ENCODE results near the gene PSMA4. TPM values are rescaled to one million over a fixed set of nuclear protein-coding genes. Genes with fewer than 3 reads are reported as not detected.

The PSMA4 gene
- total RNA-seq, 1 experiment from 2014 or later, result 294 TPM

GRCh38 chr15:78561490-78561889, 21.2 kb downstream of the PSMA4 start:
- DNase-seq (ENCODE audit: low read depth, low spot score), result no peak
- Histone ChIP-seq H3K4me2 (ENCODE audit: low read length) (no peak overlapping the region), H3K9ac (ENCODE audit: low read length) (no peak overlapping the region), H2AFZ (ENCODE audit: low read depth, low read length, poor library complexity, severe bottlenecking) (no peak overlapping the region), H3K27ac (ENCODE audit: low read depth, low read length) (no peak overlapping the region), H3K9me2 (ENCODE audit: insufficient read depth) (no peaks in the 10 kb centered on the region), H3K4me3 (replicated peaks in 1 of 2; ENCODE audit: low read depth in 1 of 2, low read length in 2 of 2) (no peak overlapping the region), H3K79me2 (ENCODE audit: insufficient read depth, low read length) (peaks cover 7% of the 10 kb centered on the region; the same call in 1 of the 2 replicates), H4K20me1 (ENCODE audit: insufficient read depth) (no peaks in the 10 kb centered on the region), H3K36me3 (ENCODE audit: control insufficient read depth in 1 of 2, insufficient read depth in 2 of 2, low read length in 2 of 2) (no peaks in the 10 kb centered on the region), H3K27me3 (ENCODE audit: insufficient read depth, low read length) (no peaks in the 10 kb centered on the region), H3K4me1 (ENCODE audit: control insufficient read depth in 1 of 2, insufficient read depth in 2 of 2, low read length in 2 of 2) (peaks cover 0 to 12% of the 10 kb centered on the region in 2 experiments; a peak in 2 of 4 replicates), H3K9me3 (ENCODE audit: control insufficient read depth in 1 of 2, insufficient read depth in 1 of 2, low read depth in 1 of 2, low read length in 2 of 2) (no peaks in the 10 kb centered on the region)
- ChIA-PET CTCF (no interaction called here), RAD21 (ENCODE audit: low non-redundant PET in 1 of 2, low total read pairs in 2 of 2, uncharacterized antibody in 2 of 2, unreplicated experiment in 2 of 2) (no interaction called here), POLR2A (no interaction called here)
- intact Hi-C loops (cut with micrococcal nuclease), result no loop called here
- no peak for ATAC-seq
- no TSS peak for BruUV-seq (replicated peaks)
- TF ChIP-seq ZBTB33 (IDR thresholded peaks at IDR 0.05; ENCODE audit: extremely low read depth, insufficient replicate concordance, low read length), result no peak
- no peak for TF ChIP-seq ZNF274 (IDR thresholded peaks at IDR 0.05; ENCODE audit: low read depth, low read length)
- TF ChIP-seq EZH2 (IDR thresholded peaks at IDR 0.05), result no peak

GRCh38 chr15:78563092-78563491, 22.8 kb downstream of the PSMA4 start:
- H3K9ac ChIP-seq (ENCODE audit: low read length), result no peak overlapping the region
- ATAC-seq (no peak), DNase-seq (ENCODE audit: low read depth, low spot score) (no peak)
- no peaks in the 10 kb centered on the region for H3K9me3 ChIP-seq (ENCODE audit: control insufficient read depth in 1 of 2, insufficient read depth in 1 of 2, low read depth in 1 of 2, low read length in 2 of 2)
- ChIA-PET CTCF (interaction anchor here (0.6 to 0.9 kb wide), 2 partner anchors 49 to 76 kb away, joined by 3 read pairs; no protein-coding TSS in a partner anchor), RAD21 (ENCODE audit: low non-redundant PET in 1 of 2, low total read pairs in 2 of 2, uncharacterized antibody in 2 of 2, unreplicated experiment in 2 of 2) (interaction anchor here in 1 of 2 experiments (0.6 to 0.7 kb wide), 2 partner anchors 10 to 18 kb away, joined by 3 read pairs; no protein-coding TSS in a partner anchor), POLR2A (interaction anchor here (0.6 kb wide), 1 partner anchor 16 kb away, joined by 3 read pairs; no protein-coding TSS in a partner anchor)
- H3K4me3 ChIP-seq (replicated peaks in 1 of 2; ENCODE audit: low read depth in 1 of 2, low read length in 2 of 2), result no peak overlapping the region
- H2AFZ ChIP-seq (ENCODE audit: low read depth, low read length, poor library complexity, severe bottlenecking), result no peak overlapping the region
- H3K27me3 ChIP-seq (ENCODE audit: insufficient read depth, low read length), result no peaks in the 10 kb centered on the region
- peaks cover 0 to 14% of the 10 kb centered on the region in 2 experiments; a peak in 2 of 4 replicates for H3K4me1 ChIP-seq (ENCODE audit: control insufficient read depth in 1 of 2, insufficient read depth in 2 of 2, low read length in 2 of 2)
- no peaks in the 10 kb centered on the region for H3K9me2 ChIP-seq (ENCODE audit: insufficient read depth)
- peaks cover 21% of the 10 kb centered on the region for H3K79me2 ChIP-seq (ENCODE audit: insufficient read depth, low read length)
- H4K20me1 ChIP-seq (ENCODE audit: insufficient read depth), result no peaks in the 10 kb centered on the region
- H3K4me2 ChIP-seq (ENCODE audit: low read length), result no peak overlapping the region
- BruUV-seq (replicated peaks), result no TSS peak
- H3K27ac ChIP-seq (ENCODE audit: low read depth, low read length), result no peak overlapping the region
- intact Hi-C loops (cut with micrococcal nuclease), result no loop called here
- no peaks in the 10 kb centered on the region for H3K36me3 ChIP-seq (ENCODE audit: control insufficient read depth in 1 of 2, insufficient read depth in 2 of 2, low read length in 2 of 2)
- TF ChIP-seq CBX3 (IDR thresholded peaks at IDR 0.05; ENCODE audit: low read depth) (no peak), POLR2AphosphoS5 (IDR thresholded peaks at IDR 0.05; ENCODE audit: low read depth, low read length) (no peak), POLR2A (IDR thresholded peaks at IDR 0.05; ENCODE audit: borderline replicate concordance, extremely low read depth, insufficient read depth, insufficient read length) (no peak), ATF3 (IDR thresholded peaks at IDR 0.05) (no peak), CTCF (IDR thresholded peaks at IDR 0.05 in 2 of 3, conservative IDR thresholded peaks at IDR 0.05 in 1 of 3; ENCODE audit: borderline replicate concordance in 1 of 3, insufficient read depth in 1 of 3, low read depth in 2 of 3, low read length in 2 of 3) (no peak), ELF1 (IDR thresholded peaks at IDR 0.05; ENCODE audit: borderline replicate concordance, low read depth) (no peak), FOSL1 (IDR thresholded peaks at IDR 0.05; ENCODE audit: low read depth) (no peak), EZH2 (IDR thresholded peaks at IDR 0.05) (no peak), SP1 (IDR thresholded peaks at IDR 0.05; ENCODE audit: low read depth) (no peak), MAX (IDR thresholded peaks at IDR 0.05) (no peak), TCF7L2 (IDR thresholded peaks at IDR 0.05; ENCODE audit: borderline replicate concordance, extremely low read depth, insufficient read depth, insufficient read length) (no peak), EZH2phosphoT487 (IDR thresholded peaks at IDR 0.05; ENCODE audit: borderline replicate concordance) (no peak), EGR1 (IDR thresholded peaks at IDR 0.05; ENCODE audit: low read depth) (no peak), ZFX (IDR thresholded peaks at IDR 0.05) (no peak), YY1 (IDR thresholded peaks at IDR 0.05; ENCODE audit: extremely low read depth, insufficient replicate concordance, low read depth, low read length) (no peak)
